SK-N-SH (cell line): ENCODE data around the gene DUSP15. TPM values are rescaled to one million over a fixed set of nuclear protein-coding genes. Genes with fewer than 3 reads are reported as not detected.

Experiments
- CTCF ChIA-PET: fragments of 300-600, 350-600 bp; formaldehyde crosslinking; extraction: SDS; loops from one replicate; lab custom pipeline; 2021; lab: Yijun Ruan, JAX
- POLR2A ChIA-PET: fragments of 350-600 bp; sonication (Branson Sonifier 250); formaldehyde crosslinking; extraction: SDS; loops from one replicate; lab custom pipeline; 2020; ENCODE audit warnings: antibody characterized with exemption, inconsistent platforms; lab: Yijun Ruan, JAX
- DNase-seq: peaks from one replicate; pipeline ENCODE4 v3.0.0; 2012
- H2AFZ ChIP-seq: fragments of 200-600 bp; sonication (generic); 2 replicates; pipeline ENCODE4 v1.8.1; 2016; ENCODE audit warnings: antibody characterized with exemption, mild to moderate bottlenecking, low read depth
- H3F3A ChIP-seq: fragments of 200-600 bp; sonication (generic); replicated peaks from 2 replicates; pipeline ENCODE3; 2016; ENCODE audit warnings: antibody characterized with exemption, mild to moderate bottlenecking; ENCODE audit not compliant: insufficient read depth
- H3K27ac ChIP-seq, 2 experiments: fragments of 200-500 bp in 1 of 2; fragments of 200-600 bp in 1 of 2; sonication (Bioruptor generic) in 1 of 2; sonication (generic), shearing (Covaris generic) in 1 of 2; 2 replicates each; pipeline versions ENCODE4 v1.5.1 to v1.6.1; 2014 to 2016; ENCODE audit warnings: low read depth in 2 of 2, inconsistent platforms in 1 of 2, low read length in 1 of 2, mild to moderate bottlenecking in 1 of 2, mixed read lengths in 1 of 2
- H3K27me3 ChIP-seq: fragments of 200-600 bp; sonication (generic), shearing (Covaris generic); 2 replicates; pipeline ENCODE4 v1.6.1; 2016; ENCODE audit warnings: mixed run types; ENCODE audit not compliant: insufficient read depth
- H3K36me3 ChIP-seq, 2 experiments: fragments of 200-500 bp in 1 of 2; fragments of 200-600 bp in 1 of 2; sonication (Bioruptor generic) in 1 of 2; sonication (generic) in 1 of 2; replicated peaks in 1 of 2; 2 replicates each; pipeline versions ENCODE3 to v1.5.1; 2014 to 2016; ENCODE audit warnings: low read length in 1 of 2, mild to moderate bottlenecking in 1 of 2; ENCODE audit not compliant: insufficient read depth in 2 of 2, control insufficient read depth in 1 of 2
- H3K4me1 ChIP-seq, 2 experiments: fragments of 200-500 bp in 1 of 2; fragments of 200-600 bp in 1 of 2; sonication (Bioruptor generic) in 1 of 2; sonication (generic), shearing (Covaris generic) in 1 of 2; 2 replicates each; pipeline versions ENCODE4 v1.5.1 to v1.6.1; 2014 to 2016; ENCODE audit warnings: low read depth in 1 of 2, low read length in 1 of 2, mixed run types in 1 of 2; ENCODE audit not compliant: insufficient read depth in 2 of 2, control insufficient read depth in 1 of 2
- H3K4me2 ChIP-seq: fragments of 200-600 bp; sonication (generic), shearing (Covaris generic); 2 replicates; pipeline ENCODE4 v1.6.1; 2017; ENCODE audit warnings: mixed run types
- H3K4me3 ChIP-seq, 2 experiments: fragments of 200-500 bp in 1 of 2; fragments of 200-600 bp in 1 of 2; sonication (Bioruptor generic) in 1 of 2; sonication (generic), shearing (Covaris generic) in 1 of 2; 2 replicates each; pipeline versions ENCODE4 v1.5.1 to v1.8.1; 2014 to 2016; ENCODE audit warnings: low read depth in 2 of 2, inconsistent platforms in 1 of 2, low read length in 1 of 2, mild to moderate bottlenecking in 1 of 2, mixed read lengths in 1 of 2, moderate library complexity in 1 of 2
- H3K79me2 ChIP-seq: fragments of 200-600 bp; sonication (generic); 2 replicates; pipeline ENCODE4 v1.8.1; 2017; ENCODE audit warnings: mild to moderate bottlenecking; ENCODE audit not compliant: insufficient read depth
- H3K9ac ChIP-seq: fragments of 200-600 bp; sonication (generic); 2 replicates; pipeline ENCODE4 v1.6.1; 2017; ENCODE audit warnings: mixed run types
- H3K9me2 ChIP-seq: fragments of 200-600 bp; sonication (generic); 2 replicates; pipeline ENCODE4 v1.6.1; 2017; ENCODE audit warnings: mixed run types
- H3K9me3 ChIP-seq: fragments of 200-600 bp; sonication (generic); 2 replicates; pipeline ENCODE4 v1.6.1; 2017; ENCODE audit warnings: mixed run types, mild to moderate bottlenecking, moderate library complexity
- H4K20me1 ChIP-seq: fragments of 200-600 bp; sonication (generic); 2 replicates; pipeline ENCODE4 v1.6.1; 2017; ENCODE audit warnings: mild to moderate bottlenecking, mixed run types; ENCODE audit not compliant: insufficient read depth
- CHD2 ChIP-seq: fragments of 150-350 bp; IDR thresholded peaks from 2 replicates; pipeline ENCODE4 v1.6.1; 2018; ENCODE audit warnings: low read length; ENCODE audit not compliant: partially characterized antibody
- ELF1 ChIP-seq: IDR thresholded peaks from 2 replicates; pipeline ENCODE4 v1.4.0; 2012
- EP300 ChIP-seq, 2 experiments: IDR thresholded peaks; 2 replicates each; pipeline versions ENCODE4 v1.4.0 to v1.6.1; 2012; ENCODE audit warnings: borderline replicate concordance in 1 of 2, low read depth in 1 of 2, low read length in 1 of 2
- FOSL2 ChIP-seq: IDR thresholded peaks from 2 replicates; pipeline ENCODE4 v1.4.0; 2012; ENCODE audit warnings: low read depth, mild to moderate bottlenecking, moderate library complexity, borderline replicate concordance
- FOXM1 ChIP-seq: IDR thresholded peaks from 2 replicates; pipeline ENCODE4 v1.4.0; 2012; ENCODE audit warnings: low read depth, mild to moderate bottlenecking
- IRF3 ChIP-seq: fragments of 150-350 bp; IDR thresholded peaks from 2 replicates; pipeline ENCODE4 v1.6.1; 2016; ENCODE audit warnings: mild to moderate bottlenecking, low read depth, low read length
- MAX ChIP-seq: IDR thresholded peaks from 2 replicates; pipeline ENCODE4 v1.4.0; 2012; ENCODE audit warnings: low read depth
- MXI1 ChIP-seq: IDR thresholded peaks from 2 replicates; pipeline ENCODE4 v1.6.1; 2012; ENCODE audit warnings: mild to moderate bottlenecking, low read depth, low read length, improper control_type of control experiment
- REST ChIP-seq: IDR thresholded peaks from 2 replicates; pipeline ENCODE4 v1.6.1; 2012; ENCODE audit warnings: mild to moderate bottlenecking, low read depth, low read length, moderate library complexity
- TCF12 ChIP-seq: IDR thresholded peaks from 2 replicates; pipeline ENCODE4 v1.4.0; 2012
- TEAD4 ChIP-seq: IDR thresholded peaks from 2 replicates; pipeline ENCODE4 v1.4.0; 2012; ENCODE audit warnings: mild to moderate bottlenecking, borderline replicate concordance; ENCODE audit not compliant: insufficient read depth
- USF1 ChIP-seq: IDR thresholded peaks from 2 replicates; pipeline ENCODE4 v1.4.0; 2012; ENCODE audit warnings: low read depth, borderline replicate concordance
- USF2 ChIP-seq: fragments of 150-350 bp; IDR thresholded peaks from 2 replicates; pipeline ENCODE4 v1.6.1; 2017; ENCODE audit warnings: antibody characterized with exemption, low read length, low read depth, borderline replicate concordance
- ZBTB33 ChIP-seq: IDR thresholded peaks from 2 replicates; pipeline ENCODE4 v1.4.0; 2012; ENCODE audit warnings: low read depth, borderline replicate concordance
- WGBS: methylation state at CpG from one replicate; pipeline ENCODE4 v1.1.6; 2017; ENCODE audit warnings: low lambda C conversion rate; 5-methylcytosine and 5-hydroxymethylcytosine counted together
- polyA plus RNA-seq, 3 experiments: library from polyadenylated mRNA; depleted of rRNA; stranded (reverse); fragments of >200 nt; gene quantifications; 2 replicates each; pipeline ENCODE4 v1.2.3, GENCODE V29; 2012

DUSP15 gene
- polyA plus RNA-seq, 1 of the 3 experiments (the other 2 are of a cell fraction): 5.4 TPM

- TF ChIP-seq REST: no peak
- TF ChIP-seq MAX: no peak
- no peak for TF ChIP-seq CHD2
- no peak for TF ChIP-seq MXI1
- TF ChIP-seq ELF1: no peak
- no peak for TF ChIP-seq IRF3
Measured at GRCh38 chr20:31861135-31861384, 9.3 kb downstream of the DUSP15 start (continued).

- Histone ChIP-seq H3K9me2 (no peaks in the 10 kb centered on the region), H3K27ac (no peak overlapping the region; a peak in 1 of 4 replicates), H3K9ac (no peak overlapping the region; the same call in 1 of the 2 replicates), H3K36me3 (no peaks in the 10 kb centered on the region), H3K9me3 (no peaks in the 10 kb centered on the region), H2AFZ (peak overlapping the region; percentile 80; the same call in 1 of the 2 replicates), H3K27me3 (peaks cover 8% of the 10 kb centered on the region; the same call in 1 of the 2 replicates), H3K4me3 (peak overlapping the region; percentile 62 to 63), H3K4me2 (peak overlapping the region; percentile 94), H3K4me1 (peaks cover 0 to 21% of the 10 kb centered on the region in 2 experiments; a peak in 2 of 4 replicates), H4K20me1 (no peaks in the 10 kb centered on the region), H3F3A (no peaks in the 10 kb centered on the region), H3K79me2 (no peaks in the 10 kb centered on the region)
- ChIA-PET POLR2A (no interaction called here), CTCF (interaction anchor here (0.5 to 4.9 kb wide), 7 partner anchors 9 to 171 kb away, joined by 3 to 18 read pairs (median 9); partner anchors contain the start of genes DUSP15, PDRG1 and TTLL9)
- DNase-seq: no peak
- 49% methylated on average over 14 of the region's 15 CpGs for WGBS
- TF ChIP-seq ZBTB33: no peak
- no peak for TF ChIP-seq EP300 (IDR thresholded peaks at IDR 0.05; ENCODE audit: borderline replicate concordance in 1 of 2, low read depth in 1 of 2, low read length in 1 of 2)
- TF ChIP-seq FOSL2: no peak
- TF ChIP-seq TEAD4: no peak
- TF ChIP-seq USF1: no peak
- TF ChIP-seq USF2: no peak
- no peak for TF ChIP-seq TCF12
- no peak for TF ChIP-seq REST
- TF ChIP-seq FOXM1: no peak
Measured at GRCh38 chr20:31860390-31861134, 9.8 kb downstream of the DUSP15 start.
